GM12878 (cell line): ENCODE results near the gene C16orf96. TPM values are rescaled to one million over a fixed set of nuclear protein-coding genes. Genes with fewer than 3 reads are reported as not detected.

Source experiments
- ATAC-seq: fragments of 200-7000 bp; cut with Tn5 transposase; 3 replicates; pipeline ENCODE4 v1.9.1; 2020; ENCODE audit warnings: mild to moderate bottlenecking, moderate library complexity
- BruUV-seq: library from RNA; stranded (reverse); fragments of 400-500 nt; replicated peaks from 2 replicates; lab custom pipeline; 2021; lab: Mats Ljungman, UMichigan
- CTCF ChIA-PET: fragments of 300-600 bp; sonication (Branson Sonifier 250); formaldehyde crosslinking; extraction: SDS; loops from one replicate; lab custom pipeline; 2021; ENCODE audit warnings: inconsistent platforms; lab: Yijun Ruan, JAX
- POLR2A ChIA-PET: fragments of 350-600 bp; formaldehyde crosslinking; extraction: SDS; loops from one replicate; lab custom pipeline; 2021; ENCODE audit warnings: inconsistent platforms; lab: Charles Lee
- RAD21 ChIA-PET: fragments of 300-600 bp; sonication (Branson Sonifier 250); formaldehyde crosslinking; loops from one replicate; lab custom pipeline; 2023; ENCODE audit warnings: antibody characterized with exemption; ENCODE audit not compliant: unreplicated experiment; lab: Charles Lee
- SMC1A ChIA-PET: fragments of 300-600 bp; sonication (Branson Sonifier 250); formaldehyde crosslinking; loops from one replicate; lab custom pipeline; 2023; ENCODE audit not compliant: unreplicated experiment, uncharacterized antibody; lab: Charles Lee
- DNase-seq: peaks from one replicate; pipeline ENCODE4 v3.0.0-alpha.2; 2011; ENCODE audit warnings: low read depth, low spot score
- FAIRE-seq: peaks from 3 replicates; lab custom pipeline; 2011; peaks lifted over from hg19 to GRCh38; lab: Jason Lieb, UNC
- H2AFZ ChIP-seq: 2 replicates; pipeline ENCODE4 v1.6.0; 2011; ENCODE audit warnings: low read depth, low read length, control low read depth; ENCODE audit not compliant: control insufficient read depth
- H3K27ac ChIP-seq: 2 replicates; pipeline ENCODE4 v1.5.1; 2011; ENCODE audit warnings: control low read depth; ENCODE audit not compliant: control insufficient read depth, insufficient read depth
- H3K27me3 ChIP-seq, 2 experiments: replicated peaks in 1 of 2; 2 replicates each; pipeline versions ENCODE4 v1.6.0 to v1.6.1; 2011; ENCODE audit warnings: low read length in 1 of 2; ENCODE audit not compliant: control insufficient read depth in 2 of 2, insufficient read depth in 2 of 2
- H3K36me3 ChIP-seq, 2 experiments: 2 replicates each; pipeline ENCODE4 v1.5.1; 2011; ENCODE audit warnings: low read length in 1 of 2; ENCODE audit not compliant: control insufficient read depth in 2 of 2, insufficient read depth in 2 of 2
- H3K4me1 ChIP-seq: 2 replicates; pipeline ENCODE4 v1.6.1; 2011; ENCODE audit warnings: mild to moderate bottlenecking, low read length, moderate library complexity, mixed read lengths; ENCODE audit not compliant: control insufficient read depth, insufficient read depth
- H3K4me2 ChIP-seq: 2 replicates; pipeline ENCODE4 v1.6.0; 2011; ENCODE audit warnings: control low read depth; ENCODE audit not compliant: control insufficient read depth, insufficient read depth
- H3K4me3 ChIP-seq: fragments of 200-600 bp; sonication (generic); 2 replicates; pipeline ENCODE4 v1.5.1; 2016
- H3K79me2 ChIP-seq: 2 replicates; pipeline ENCODE4 v1.6.0; 2011; ENCODE audit warnings: low read length; ENCODE audit not compliant: control insufficient read depth, insufficient read depth
- H3K9ac ChIP-seq: 2 replicates; pipeline ENCODE4 v1.8.0; 2011; ENCODE audit warnings: low read length, control low read depth, mixed read lengths; ENCODE audit not compliant: control insufficient read depth, insufficient read depth
- H3K9me3 ChIP-seq: replicated peaks from 3 replicates; pipeline ENCODE4 v1.5.1; 2011; ENCODE audit warnings: mild to moderate bottlenecking, low read length; ENCODE audit not compliant: control insufficient read depth, insufficient read depth
- H4K20me1 ChIP-seq: 2 replicates; pipeline ENCODE4 v1.6.0; 2011; ENCODE audit not compliant: control insufficient read depth, insufficient read depth
- BCL11A ChIP-seq: IDR thresholded peaks from 2 replicates; pipeline ENCODE4 v1.6.1; 2011; ENCODE audit warnings: low read depth, low read length
- CHD1 ChIP-seq: IDR thresholded peaks from 2 replicates; pipeline ENCODE4 v1.6.1; 2012; ENCODE audit warnings: low read depth, low read length, improper control_type of control experiment
- CREM ChIP-seq: IDR thresholded peaks from 2 replicates; pipeline ENCODE4 v1.6.1; 2014; ENCODE audit warnings: antibody characterized with exemption, low read depth
- EP300 ChIP-seq, 2 experiments: fragments of 150-350 bp in 1 of 2; IDR thresholded peaks; 2 replicates each; pipeline ENCODE4 v1.6.1; 2011 to 2012; ENCODE audit warnings: low read depth in 2 of 2, low read length in 2 of 2, borderline replicate concordance in 1 of 2, improper control_type of control experiment in 1 of 2, inconsistent platforms in 1 of 2; ENCODE audit not compliant: control insufficient read depth in 1 of 2
- LARP7 ChIP-seq: fragments of 450-650 bp; IDR thresholded peaks from 2 replicates; pipeline ENCODE4 v1.6.1; 2017; ENCODE audit warnings: mild to moderate bottlenecking
- NR2C2 ChIP-seq: IDR thresholded peaks from 2 replicates; pipeline ENCODE4 v1.6.1; 2011; ENCODE audit warnings: borderline replicate concordance, low read depth; ENCODE audit not compliant: control insufficient read depth, insufficient read length
- PML ChIP-seq: IDR thresholded peaks from 2 replicates; pipeline ENCODE4 v1.6.1; 2012; ENCODE audit warnings: low read length, inconsistent platforms
- POLR2A ChIP-seq: IDR thresholded peaks from 2 replicates; pipeline ENCODE4 v1.6.1; 2011; ENCODE audit warnings: low read depth, mild to moderate bottlenecking, low read length
- RAD21 ChIP-seq: IDR thresholded peaks from 2 replicates; pipeline ENCODE4 v1.6.1; 2011; ENCODE audit warnings: mild to moderate bottlenecking, low read depth, low read length, moderate library complexity; ENCODE audit not compliant: insufficient read depth
- RUNX3 ChIP-seq: IDR thresholded peaks from 2 replicates; pipeline ENCODE4 v1.6.1; 2012; ENCODE audit warnings: low read length, inconsistent platforms
- SMAD1 ChIP-seq: fragments of 450-650 bp; IDR thresholded peaks from 2 replicates; pipeline ENCODE4 v1.6.1; 2018; ENCODE audit warnings: mild to moderate bottlenecking, low read depth; ENCODE audit not compliant: partially characterized antibody
- SMAD5 ChIP-seq: IDR thresholded peaks from 2 replicates; pipeline ENCODE4 v1.6.1; 2016; ENCODE audit warnings: antibody characterized with exemption, low read depth
- SMC3 ChIP-seq: IDR thresholded peaks from 2 replicates; pipeline ENCODE4 v1.6.1; 2011; ENCODE audit warnings: low read length, improper control_type of control experiment, borderline replicate concordance
- STAT1 ChIP-seq: fragments of 450-650 bp; conservative IDR thresholded peaks from 2 replicates; pipeline ENCODE4 v1.6.1; 2014; ENCODE audit warnings: antibody characterized with exemption, mild to moderate bottlenecking
- STAT3 ChIP-seq: IDR thresholded peaks from 2 replicates; pipeline ENCODE4 v1.6.1; 2011; ENCODE audit warnings: low read depth, low read length, improper control_type of control experiment
- ZNF217 ChIP-seq: fragments of 450-650 bp; IDR thresholded peaks from 2 replicates; pipeline ENCODE4 v1.6.1; 2017; ENCODE audit warnings: antibody characterized with exemption, mild to moderate bottlenecking
- ZNF384 ChIP-seq: IDR thresholded peaks from 2 replicates; pipeline ENCODE4 v1.6.1; 2012; ENCODE audit warnings: low read depth, mild to moderate bottlenecking, low read length, improper control_type of control experiment, borderline replicate concordance
- WGBS: methylation state at CpG from one replicate; pipeline ENCODE4 v1.1.6; 2016; ENCODE audit warnings: low lambda C conversion rate; ENCODE audit not compliant: insufficient replicate concordance, insufficient coverage; ENCODE audit errors: missing lambda C conversion rate; 5-methylcytosine and 5-hydroxymethylcytosine counted together
- in situ Hi-C: fragments of 300-500 bp; cut with MboI; formaldehyde crosslinking; loops from 9 replicates; pipeline ENCODE4 v1.14.3; 2018; ENCODE audit warnings: mixed read lengths
- intact Hi-C: fragments of 100-400 bp; cut with micrococcal nuclease; formaldehyde crosslinking; loops from one replicate; pipeline ENCODE4 v1.14.2; 2022; ENCODE audit not compliant: unreplicated experiment
- polyA plus RNA-seq, 11 experiments: library from polyadenylated mRNA; depleted of rRNA in 4 of 11; unstranded in 6 of 11; stranded (reverse) in 5 of 11; fragments of >200 nt; fragmentation: Nextera tagmentation in 4 of 11; fragmentation: Illumina TruSeq in 1 of 11; extraction: Ambion mirVana in 4 of 11; extraction: Trizol in 1 of 11; gene quantifications; 1 replicate in 1 of 11; 2 replicates in 10 of 11; pipeline versions ENCODE4 v1.2.1 to v1.2.3, GENCODE V29; 2011 to 2016; ENCODE audit warnings: inconsistent platforms in 2 of 11, missing spikeins in 2 of 11, low read depth in 1 of 11
- total RNA-seq, 4 experiments: library from RNA; depleted of rRNA in 3 of 4; stranded (reverse); fragments of >200 nt in 3 of 4; fragmentation: Illumina TruSeq in 1 of 4; extraction: Trizol in 1 of 4; gene quantifications; 2 replicates each; pipeline versions ENCODE4 v1.2.1 to v1.2.3, GENCODE V29; 2013 to 2021
- TF ChIP-seq, protein P1 (sequence below): fragments of 450-650 bp; IDR thresholded peaks from 2 replicates; pipeline ENCODE4 v1.6.1; 2017; ENCODE audit warnings: borderline replicate concordance
- TF ChIP-seq, protein P2 (sequence below): fragments of 450-650 bp; IDR thresholded peaks from 2 replicates; pipeline ENCODE4 v1.6.1; 2017; ENCODE audit warnings: mild to moderate bottlenecking
- TF ChIP-seq, protein P3 (sequence below): fragments of 450-650 bp; conservative IDR thresholded peaks from 2 replicates; pipeline ENCODE4 v1.6.1; 2017; ENCODE audit warnings: mild to moderate bottlenecking, moderate library complexity

C16orf96 gene
- total and polyA plus RNA-seq, 10 of the 15 experiments (the other 5 are each of a cell fraction or from before 2014, with no cell fraction given): 0.01 to 0.08 (median 0.01) TPM; not detected in 7

DNA sequence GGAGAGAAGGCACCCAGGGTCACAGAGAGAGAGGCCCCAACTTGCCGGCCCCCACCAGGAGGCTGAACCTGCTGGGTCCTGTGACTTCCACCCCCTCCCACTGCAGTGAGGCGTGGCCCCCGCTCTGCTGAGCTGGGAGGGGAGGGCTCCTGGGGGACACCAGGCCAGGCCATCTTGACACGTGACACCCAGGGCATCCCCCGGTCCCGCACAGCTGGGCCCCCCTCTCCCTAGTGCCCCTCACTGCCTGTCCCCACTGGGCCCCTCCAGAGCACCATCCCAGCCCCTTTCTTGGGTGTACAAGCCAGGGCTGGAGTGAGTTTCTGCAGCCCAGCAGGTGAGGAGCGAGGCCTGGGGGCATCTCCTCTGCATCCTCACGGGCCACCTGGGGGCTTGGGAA is 46.2 kb downstream of the C16orf96 start:
- in situ Hi-C loops: no loop called here
- WGBS: 39% methylated on average over 8 of the region's 8 CpGs
- H3K4me3 ChIP-seq: no peak overlapping the region
- H3K9ac ChIP-seq: no peak overlapping the region
- DNase-seq: no peak
- no peak overlapping the region for H3K27ac ChIP-seq
- no TSS peak for BruUV-seq
- ChIA-PET POLR2A (no interaction called here), SMC1A (no interaction called here), CTCF (no interaction called here), RAD21 (no interaction called here)
- no peak overlapping the region for H3K4me2 ChIP-seq
- H4K20me1 ChIP-seq: no peaks in the 10 kb centered on the region
- H3K27me3 ChIP-seq: no peaks in the 10 kb centered on the region; a peak in 1 of 4 replicates
- H3K36me3 ChIP-seq: no peaks in the 10 kb centered on the region
- no peak for ATAC-seq
- no peaks in the 10 kb centered on the region for H3K4me1 ChIP-seq
- TF ChIP-seq EP300 (IDR thresholded peaks at IDR 0.05; ENCODE audit: borderline replicate concordance in 1 of 2, control insufficient read depth in 1 of 2, low read depth in 2 of 2, low read length in 2 of 2): no peak
- TF ChIP-seq SMC3: no peak
- TF ChIP-seq, protein P1, sequence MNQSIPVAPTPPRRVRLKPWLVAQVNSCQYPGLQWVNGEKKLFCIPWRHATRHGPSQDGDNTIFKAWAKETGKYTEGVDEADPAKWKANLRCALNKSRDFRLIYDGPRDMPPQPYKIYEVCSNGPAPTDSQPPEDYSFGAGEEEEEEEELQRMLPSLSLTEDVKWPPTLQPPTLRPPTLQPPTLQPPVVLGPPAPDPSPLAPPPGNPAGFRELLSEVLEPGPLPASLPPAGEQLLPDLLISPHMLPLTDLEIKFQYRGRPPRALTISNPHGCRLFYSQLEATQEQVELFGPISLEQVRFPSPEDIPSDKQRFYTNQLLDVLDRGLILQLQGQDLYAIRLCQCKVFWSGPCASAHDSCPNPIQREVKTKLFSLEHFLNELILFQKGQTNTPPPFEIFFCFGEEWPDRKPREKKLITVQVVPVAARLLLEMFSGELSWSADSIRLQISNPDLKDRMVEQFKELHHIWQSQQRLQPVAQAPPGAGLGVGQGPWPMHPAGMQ: no peak
- TF ChIP-seq ZNF384: no peak
- TF ChIP-seq SMAD5: no peak
- no peak for TF ChIP-seq LARP7
- TF ChIP-seq PML: no peak
- no peak for TF ChIP-seq ZNF217
- TF ChIP-seq STAT1: no peak
- TF ChIP-seq CHD1: no peak
- TF ChIP-seq POLR2A: no peak
- TF ChIP-seq CREM: no peak
- TF ChIP-seq RAD21: no peak
- TF ChIP-seq, protein P2, sequence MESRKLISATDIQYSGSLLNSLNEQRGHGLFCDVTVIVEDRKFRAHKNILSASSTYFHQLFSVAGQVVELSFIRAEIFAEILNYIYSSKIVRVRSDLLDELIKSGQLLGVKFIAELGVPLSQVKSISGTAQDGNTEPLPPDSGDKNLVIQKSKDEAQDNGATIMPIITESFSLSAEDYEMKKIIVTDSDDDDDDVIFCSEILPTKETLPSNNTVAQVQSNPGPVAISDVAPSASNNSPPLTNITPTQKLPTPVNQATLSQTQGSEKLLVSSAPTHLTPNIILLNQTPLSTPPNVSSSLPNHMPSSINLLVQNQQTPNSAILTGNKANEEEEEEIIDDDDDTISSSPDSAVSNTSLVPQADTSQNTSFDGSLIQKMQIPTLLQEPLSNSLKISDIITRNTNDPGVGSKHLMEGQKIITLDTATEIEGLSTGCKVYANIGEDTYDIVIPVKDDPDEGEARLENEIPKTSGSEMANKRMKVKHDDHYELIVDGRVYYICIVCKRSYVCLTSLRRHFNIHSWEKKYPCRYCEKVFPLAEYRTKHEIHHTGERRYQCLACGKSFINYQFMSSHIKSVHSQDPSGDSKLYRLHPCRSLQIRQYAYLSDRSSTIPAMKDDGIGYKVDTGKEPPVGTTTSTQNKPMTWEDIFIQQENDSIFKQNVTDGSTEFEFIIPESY: no peak
- TF ChIP-seq, protein P3, sequence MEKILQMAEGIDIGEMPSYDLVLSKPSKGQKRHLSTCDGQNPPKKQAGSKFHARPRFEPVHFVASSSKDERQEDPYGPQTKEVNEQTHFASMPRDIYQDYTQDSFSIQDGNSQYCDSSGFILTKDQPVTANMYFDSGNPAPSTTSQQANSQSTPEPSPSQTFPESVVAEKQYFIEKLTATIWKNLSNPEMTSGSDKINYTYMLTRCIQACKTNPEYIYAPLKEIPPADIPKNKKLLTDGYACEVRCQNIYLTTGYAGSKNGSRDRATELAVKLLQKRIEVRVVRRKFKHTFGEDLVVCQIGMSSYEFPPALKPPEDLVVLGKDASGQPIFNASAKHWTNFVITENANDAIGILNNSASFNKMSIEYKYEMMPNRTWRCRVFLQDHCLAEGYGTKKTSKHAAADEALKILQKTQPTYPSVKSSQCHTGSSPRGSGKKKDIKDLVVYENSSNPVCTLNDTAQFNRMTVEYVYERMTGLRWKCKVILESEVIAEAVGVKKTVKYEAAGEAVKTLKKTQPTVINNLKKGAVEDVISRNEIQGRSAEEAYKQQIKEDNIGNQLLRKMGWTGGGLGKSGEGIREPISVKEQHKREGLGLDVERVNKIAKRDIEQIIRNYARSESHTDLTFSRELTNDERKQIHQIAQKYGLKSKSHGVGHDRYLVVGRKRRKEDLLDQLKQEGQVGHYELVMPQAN: no peak
- no peak for TF ChIP-seq RUNX3
- TF ChIP-seq NR2C2: no peak
- TF ChIP-seq SMAD1: no peak
- no peak for TF ChIP-seq BCL11A
- TF ChIP-seq STAT3: no peak
- no peaks in the 10 kb centered on the region for H3K79me2 ChIP-seq
- intact Hi-C loops: no loop called here
- no peak overlapping the region for H2AFZ ChIP-seq
- FAIRE-seq: no peak
- H3K9me3 ChIP-seq: no peaks in the 10 kb centered on the region
